HT1080 (cell line): ENCODE results near the gene PIEZO1. TPM values are rescaled to one million over a fixed set of nuclear protein-coding genes. Genes with fewer than 3 reads are reported as not detected.

Source experiments
- DNase-seq: peaks from one replicate; pipeline ENCODE4 v3.0.0-alpha.2; 2015; ENCODE audit warnings: low read depth
- total RNA-seq: library from RNA; depleted of rRNA; stranded (reverse); fragments of >200 nt; shearing (Covaris generic); gene quantifications from 2 replicates; pipeline ENCODE4 v1.2.3, GENCODE V29; 2014

The PIEZO1 gene
- total RNA-seq, 1 experiment from 2014 or later, result 159 TPM

DNA sequence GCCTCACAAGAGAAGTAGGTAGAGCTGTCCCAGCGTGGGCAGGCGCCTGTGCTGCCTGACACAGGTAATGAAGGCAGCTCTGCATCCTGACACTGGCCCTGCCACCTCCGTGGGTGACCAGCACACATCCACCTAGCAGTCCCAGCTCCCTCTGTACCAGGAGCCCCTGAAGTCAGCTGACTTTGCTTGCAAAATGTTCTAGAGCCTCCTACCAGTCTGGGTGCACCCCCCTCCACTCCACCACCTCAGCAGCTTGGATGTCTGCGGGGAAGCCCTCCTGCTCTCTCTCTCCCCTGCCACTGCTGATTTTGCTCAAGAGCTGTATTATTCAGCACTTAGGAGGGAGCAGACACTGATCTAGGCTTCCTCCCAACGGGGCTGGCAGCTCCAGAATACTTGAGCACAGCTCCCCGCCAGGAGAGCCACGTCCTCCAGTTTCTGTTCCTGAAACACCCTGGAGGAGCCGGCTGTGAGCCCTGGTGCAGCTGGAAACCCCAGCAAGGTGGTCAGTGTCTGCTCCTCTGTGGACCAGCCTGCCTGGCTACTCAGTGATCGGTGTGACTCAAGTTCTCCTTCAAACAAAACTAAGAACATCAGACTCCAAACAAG lies 79.8 kb downstream of the PIEZO1 start:
- no peak for DNase-seq

DNA sequence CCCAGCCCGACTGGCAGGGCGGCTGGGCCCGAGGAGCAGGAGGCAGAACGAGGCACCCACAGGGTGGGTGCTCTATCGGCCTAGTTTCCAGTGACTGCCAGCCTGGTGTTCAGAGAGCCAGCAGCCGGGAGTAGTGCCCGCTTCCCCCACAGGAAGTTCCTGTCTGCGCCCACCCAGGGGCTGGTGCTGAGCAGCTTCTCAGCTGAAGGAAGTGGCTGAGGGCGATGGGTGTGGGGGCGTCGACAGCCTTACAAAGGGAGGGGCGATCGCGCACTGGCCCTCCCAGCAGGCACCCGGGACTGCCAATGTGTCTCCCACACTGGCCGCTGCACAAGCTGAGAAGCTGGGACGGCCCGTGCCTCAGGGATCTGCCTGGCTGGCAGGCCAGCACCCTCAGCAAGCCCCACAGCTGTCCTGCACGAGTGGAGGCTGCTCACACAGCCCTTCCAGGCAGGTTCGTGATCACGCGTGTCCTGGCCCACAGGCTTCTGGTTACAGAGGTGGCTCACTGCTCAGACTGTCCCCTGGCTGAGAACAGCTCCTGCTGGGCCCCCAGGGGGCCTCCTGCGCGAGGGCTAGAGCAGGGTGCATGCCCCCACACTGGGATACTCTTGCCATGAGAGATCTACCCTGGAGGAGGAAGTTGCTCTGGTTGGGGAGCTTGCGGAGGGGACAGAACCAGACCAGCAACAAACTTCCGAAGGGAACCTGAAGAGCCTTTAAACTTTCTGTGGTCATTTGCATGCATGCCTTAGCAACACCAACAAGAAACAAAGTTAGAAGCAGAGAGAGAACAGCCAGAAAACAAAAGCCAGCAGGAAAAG lies 81.3 kb downstream of the PIEZO1 start:
- no peak for DNase-seq

DNA sequence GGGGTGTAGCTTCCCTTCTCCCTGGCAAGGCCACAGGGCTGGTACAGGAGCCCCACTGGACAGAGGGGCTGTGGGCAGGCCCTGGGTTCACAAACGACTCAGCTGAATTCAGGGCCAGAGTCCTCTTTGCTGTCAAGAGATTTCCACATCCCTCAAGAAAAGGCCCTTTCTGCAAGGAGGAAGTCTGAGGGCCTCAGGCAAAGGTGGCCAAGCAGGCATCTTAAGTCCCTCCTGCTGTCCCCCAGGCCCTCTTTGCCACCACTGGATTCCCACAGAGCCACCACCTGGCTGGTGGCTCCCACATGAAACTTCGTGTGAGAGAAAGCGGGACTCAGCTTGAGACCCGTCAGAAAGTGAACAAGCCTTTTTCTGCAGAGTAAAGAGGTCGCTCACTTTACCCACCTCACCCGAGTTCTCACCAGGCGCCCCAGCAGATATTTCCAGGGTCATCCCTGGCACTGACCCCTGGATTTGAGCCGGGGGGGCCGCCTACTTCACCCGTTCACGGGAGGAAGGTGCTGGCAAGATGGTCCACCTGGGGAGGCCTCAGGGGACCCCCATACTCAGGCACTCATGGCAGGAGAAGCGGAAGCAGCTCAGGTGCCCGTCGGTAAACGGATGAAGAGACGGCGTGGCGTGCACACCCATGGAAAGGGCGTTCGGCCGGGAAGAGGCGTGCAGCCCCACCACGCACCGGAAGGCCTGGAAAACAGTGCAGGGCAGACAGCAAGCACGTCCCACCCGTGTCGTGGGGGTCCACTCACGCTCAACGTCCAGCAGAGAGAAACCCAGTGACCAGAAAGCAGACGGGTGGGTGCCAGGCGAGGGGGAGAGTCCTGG lies 82.4 kb downstream of the PIEZO1 start:
- DNase-seq, result no peak

DNA sequence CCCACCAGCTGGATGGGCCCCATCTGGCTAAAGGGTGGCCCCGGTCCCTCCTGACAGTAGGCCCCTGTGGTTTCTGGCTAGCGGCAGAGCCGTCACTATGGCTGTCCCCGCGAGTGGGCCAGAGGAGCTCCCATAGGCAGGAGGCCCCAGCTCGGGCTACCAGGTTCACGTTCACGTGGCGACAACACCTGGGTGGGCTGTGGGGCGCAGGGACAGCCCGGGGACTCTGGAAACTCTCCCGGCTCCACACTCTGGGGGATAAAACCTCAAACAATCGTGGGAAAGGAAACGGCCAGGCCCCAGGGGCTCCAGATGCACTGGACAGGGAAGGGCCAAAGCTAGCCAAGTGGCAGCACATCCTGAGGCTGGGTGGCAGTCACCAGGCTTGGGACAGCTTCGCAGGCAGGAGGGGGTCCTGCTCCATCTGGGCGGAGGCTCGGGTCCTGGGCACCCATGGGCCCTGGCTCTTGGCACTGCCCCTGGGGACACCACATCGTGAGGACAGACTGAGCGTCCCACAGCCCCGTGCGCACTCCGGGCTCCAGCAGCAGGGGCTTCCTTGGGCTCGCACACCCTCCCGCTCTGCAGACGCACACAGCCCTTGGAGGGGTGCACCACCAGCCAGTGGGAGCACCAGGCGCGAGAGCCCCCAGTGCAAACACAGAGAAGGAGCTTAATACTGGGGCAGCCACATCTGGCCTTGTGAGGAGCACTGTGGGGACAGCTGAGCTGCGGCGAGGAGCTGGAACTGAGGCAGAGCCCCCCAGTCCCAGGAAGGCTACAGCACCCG lies 83.2 kb downstream of the PIEZO1 start:
- no peak for DNase-seq

DNA sequence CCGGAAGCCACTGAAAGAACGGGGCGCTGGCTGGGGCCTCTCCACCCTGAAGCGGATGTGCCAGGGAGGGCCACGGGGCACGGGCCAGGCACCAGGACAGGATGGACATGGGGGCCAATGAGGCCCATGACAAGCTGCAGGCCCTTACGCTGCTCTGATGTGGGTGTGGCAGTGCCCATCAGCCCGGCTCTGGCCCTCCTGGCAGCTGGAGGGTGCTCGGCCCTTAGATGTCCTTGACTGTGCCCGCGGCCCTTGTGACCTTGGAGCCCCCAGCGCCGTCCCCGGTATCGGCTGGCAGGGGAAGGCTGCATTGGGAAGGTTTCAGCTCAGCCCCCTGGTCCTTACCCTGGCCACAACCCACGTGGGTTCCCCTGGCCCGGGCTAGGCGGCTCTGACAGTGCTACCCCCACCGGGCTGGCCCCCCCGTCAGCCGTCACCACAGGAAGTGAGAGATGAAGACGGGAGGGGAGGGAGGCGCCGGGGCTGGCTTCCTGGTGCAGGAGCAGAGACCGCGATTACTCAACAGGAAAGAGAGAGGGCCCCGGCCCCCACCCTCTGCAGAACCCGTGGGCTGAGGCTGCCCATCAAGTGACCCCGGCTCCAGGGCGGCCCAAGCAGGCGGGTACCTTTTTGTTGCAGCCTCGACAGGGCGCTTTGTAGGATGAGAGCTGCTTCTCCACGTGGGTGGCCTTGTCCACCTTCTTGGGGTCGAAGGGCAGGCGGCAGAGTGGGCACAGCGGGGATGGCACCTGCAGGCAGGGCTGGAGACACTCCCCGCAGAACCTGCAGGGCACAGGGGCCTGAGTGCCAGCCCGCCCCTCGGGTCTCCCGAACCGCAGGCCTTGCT lies 84.2 kb downstream of the PIEZO1 start:
- DNase-seq, result peak; percentile 97

DNA sequence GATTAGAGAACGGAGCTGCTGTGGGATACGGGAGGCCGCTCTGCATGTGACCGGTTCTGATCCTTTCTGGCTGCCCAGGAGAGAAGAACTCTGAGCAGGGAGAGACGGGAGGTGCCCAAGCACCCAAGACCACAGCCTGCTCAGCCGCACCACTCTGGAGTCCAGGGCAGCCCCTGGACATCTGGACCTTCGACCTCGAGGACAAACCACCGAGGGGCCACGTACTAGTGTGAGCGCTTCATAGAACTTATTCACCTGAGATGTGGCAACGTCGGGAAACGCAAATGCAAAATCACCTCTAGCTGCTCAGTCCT lies 84.7 kb downstream of the PIEZO1 start:
- DNase-seq, result no peak

DNA sequence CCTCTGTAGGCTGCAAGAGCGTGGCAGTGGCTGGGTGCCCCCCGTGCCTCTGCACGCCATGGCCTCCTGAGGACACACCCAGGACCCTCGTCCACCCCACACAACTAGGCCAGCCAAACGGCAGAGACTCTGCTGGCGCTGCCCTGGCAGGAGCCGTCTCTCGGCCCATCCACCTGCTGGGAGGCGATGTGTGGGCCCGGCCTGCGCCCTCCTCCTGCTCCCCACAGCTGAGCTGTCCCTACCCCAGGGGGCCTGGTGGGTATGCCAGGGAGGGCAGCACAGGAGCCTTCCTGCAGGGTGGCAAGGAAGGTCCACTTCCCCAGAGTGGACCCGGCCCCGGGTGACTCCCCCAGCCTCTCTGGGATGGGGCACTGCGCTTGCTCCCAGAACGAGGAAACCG lies 85.8 kb downstream of the PIEZO1 start:
- no peak for DNase-seq

DNA sequence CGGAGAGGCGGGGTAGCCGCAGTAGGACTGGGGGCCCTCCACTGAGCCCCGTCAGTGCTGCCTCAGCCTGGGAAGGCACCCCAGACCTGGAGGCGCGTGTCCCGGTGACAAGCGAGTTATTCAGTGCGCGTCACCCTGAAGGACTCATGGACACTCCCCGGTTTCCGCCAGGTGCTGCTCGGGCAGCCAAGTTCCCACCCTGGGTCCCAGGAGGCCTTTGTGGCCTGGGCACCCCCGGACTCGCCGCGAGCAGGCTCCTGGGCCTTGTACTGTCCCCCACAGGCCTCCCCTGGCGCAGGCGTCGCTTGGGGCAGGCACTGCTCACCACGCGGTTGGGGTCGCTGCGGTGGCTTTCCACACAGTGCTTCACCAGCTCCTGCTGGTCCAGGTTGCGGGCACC lies 86.4 kb downstream of the PIEZO1 start:
- DNase-seq, result no peak

DNA sequence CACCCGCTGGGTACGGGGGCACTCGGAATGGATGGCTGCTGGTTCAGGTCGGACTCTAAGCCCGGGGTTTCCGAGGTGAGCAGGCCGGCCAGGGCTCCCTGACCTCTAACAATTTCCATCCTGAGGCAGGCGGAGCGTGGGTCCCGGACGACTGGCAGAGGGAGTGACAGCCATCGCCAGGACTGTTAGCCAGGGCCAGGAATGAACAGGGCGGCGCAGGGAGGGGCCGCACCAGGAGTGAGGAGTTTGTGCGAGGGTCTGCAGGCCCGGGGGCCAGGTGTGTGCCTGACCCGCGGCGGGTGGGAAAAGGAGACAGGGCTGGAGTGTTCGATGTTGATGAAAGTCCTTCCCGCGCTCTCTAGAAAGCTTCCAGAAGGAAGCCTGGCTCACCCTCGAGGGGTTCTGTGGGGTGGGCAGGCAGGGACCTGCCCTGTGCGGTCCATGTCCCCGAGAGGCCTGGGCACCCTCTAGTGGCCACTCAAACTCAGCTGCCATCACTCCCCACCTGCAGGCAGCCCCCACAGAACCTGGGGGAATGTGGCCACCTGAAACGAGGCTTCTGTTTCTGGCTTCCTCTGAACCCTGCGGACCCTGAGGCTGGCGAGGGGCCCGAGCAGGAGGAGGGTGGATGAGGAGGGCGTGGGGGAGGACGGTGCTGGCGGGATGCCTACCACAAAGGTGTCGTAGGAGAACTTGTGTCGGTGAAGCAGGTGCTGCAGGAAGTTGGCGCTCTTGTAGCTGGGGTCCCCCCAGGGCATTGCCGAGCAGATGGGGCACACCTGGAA lies 87.0 kb downstream of the PIEZO1 start:
- no peak for DNase-seq

DNA sequence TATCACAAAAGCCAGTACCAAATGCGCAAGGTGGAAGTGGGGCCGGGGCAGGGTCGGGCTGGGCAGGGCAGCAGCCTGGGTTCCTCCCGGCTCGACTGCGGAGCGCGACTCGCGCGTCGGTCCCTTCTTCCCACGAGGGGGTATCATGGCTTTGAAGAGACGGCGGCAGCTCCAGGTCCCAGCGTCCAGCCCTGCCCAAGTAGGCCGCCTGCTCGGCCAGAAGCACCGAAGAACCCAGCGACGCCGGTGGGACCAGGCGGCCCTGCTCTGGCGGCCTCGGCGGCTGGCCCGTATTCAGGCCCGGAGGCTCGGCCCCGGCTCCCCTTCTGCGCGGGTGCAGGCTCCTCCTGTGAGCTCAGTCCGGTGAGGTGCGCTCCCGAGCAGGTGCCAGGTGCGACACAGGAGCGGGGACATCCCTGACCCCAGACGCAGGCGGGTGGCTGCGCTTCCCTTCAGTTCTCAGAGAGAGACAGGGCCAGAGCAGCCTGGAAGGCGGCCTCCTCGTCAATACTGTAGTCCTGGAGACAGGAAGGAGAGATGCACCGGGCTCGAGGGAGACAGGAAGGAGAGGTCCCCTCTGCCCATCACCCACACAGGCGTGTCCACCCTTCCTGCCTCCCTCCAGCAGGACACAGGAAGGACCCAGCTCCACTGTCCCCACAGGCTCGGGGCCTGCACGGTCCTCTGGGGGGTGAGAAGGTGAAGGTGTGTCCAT lies 87.7 kb downstream of the PIEZO1 start:
- DNase-seq, result no peak

DNA sequence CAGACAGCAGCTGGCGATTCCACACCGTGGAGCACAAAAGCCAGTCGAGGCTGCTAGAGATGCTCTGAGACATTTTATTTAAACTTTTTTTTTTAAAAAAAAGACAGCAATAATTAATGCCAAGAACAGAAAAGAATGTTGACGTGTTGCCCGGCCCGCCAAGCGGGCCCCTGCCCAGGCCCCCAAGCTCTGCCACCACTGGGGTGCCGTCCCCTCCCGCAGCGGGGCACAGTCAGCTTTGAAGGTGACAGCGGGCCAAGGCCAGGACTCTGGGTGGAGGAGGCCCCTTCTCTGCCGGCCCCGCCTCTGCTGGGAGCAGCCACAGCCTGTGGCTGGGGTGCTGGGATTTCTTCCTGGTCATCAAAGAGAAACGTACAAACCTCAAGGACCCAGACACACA lies 88.6 kb downstream of the PIEZO1 start:
- DNase-seq, result no peak

DNA sequence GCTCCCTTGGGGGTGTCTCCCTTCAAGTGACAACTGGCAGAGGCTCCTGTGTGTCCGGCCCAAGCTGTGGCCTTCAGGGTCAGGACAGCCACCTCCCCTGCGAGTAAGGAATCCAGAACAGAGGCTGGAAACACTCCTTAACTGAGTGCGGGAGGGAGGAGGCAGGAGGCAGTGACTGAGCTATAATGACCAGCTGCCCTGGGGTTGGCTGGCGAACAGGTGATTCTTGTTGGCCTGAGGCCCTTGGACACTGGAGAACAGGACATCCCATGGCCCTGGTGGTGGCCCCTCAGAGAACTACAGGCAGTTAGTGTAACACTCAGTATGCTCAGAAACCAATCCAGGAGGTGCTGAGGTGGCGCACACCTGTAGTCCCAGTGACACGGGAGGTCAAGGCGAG lies 89.3 kb downstream of the PIEZO1 start:
- DNase-seq, result no peak

DNA sequence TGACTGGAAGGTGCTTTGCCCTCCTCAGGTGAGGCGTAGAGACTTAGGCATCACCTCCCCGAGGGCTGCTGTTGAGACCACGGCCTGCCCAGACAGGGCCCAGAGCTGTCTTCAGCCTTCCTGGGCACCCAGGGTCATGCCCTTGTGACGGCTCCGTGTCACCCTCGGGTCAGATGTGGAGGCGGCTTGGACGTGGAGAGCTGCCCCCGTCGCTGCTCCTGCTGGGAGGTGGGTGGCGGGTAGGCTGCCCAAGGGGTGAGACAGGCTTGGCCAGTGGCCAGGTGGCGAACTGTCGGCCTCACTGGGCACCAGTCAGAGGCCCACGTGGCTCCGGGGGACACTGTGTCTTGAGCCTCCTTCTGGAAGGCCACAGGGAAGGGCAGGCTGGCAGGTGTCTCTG lies 89.8 kb downstream of the PIEZO1 start:
- no peak for DNase-seq

DNA sequence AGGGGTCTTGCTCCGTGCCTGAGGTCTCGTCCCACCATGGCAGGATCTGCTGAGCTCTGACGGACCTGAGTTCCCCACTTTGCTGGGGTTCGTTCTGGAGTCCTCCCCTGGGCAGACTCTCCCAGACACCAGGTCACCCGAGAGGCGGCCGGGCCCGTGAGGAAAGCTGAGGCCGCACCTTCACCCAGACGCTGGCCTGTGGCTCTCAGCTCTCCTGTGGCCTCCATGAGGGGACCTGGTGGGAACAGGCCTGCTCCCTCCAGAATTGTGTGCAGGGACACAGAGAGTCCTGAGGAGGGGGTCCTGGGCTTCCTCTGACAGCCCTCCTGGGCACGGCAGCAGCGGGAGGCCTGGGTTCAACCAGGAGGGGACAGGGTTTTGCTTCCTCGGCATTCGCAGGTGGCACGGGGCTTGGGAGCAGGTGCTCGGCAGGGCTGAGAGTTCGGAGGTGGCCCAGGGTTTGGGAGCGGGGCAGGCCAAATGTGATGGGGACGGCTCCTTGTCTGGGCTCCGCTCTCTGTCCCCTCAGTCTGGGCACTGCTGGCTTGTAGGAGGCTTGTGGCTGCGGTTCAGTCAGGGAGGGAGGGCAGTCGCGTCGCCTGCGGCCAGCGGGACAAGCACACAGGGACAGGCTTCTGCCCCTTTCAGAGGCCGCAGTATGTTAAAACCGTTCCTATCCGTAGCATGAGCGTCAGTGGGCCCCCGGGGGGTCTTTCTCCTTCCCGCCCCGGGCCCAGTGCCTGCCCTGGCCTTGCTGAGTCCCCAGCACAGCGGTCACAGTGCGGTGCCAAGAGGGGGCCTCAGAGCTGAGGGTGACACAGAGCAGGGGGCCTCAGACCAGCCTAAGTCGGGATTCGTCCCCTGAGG lies 90.6 kb downstream of the PIEZO1 start:
- no peak for DNase-seq

DNA sequence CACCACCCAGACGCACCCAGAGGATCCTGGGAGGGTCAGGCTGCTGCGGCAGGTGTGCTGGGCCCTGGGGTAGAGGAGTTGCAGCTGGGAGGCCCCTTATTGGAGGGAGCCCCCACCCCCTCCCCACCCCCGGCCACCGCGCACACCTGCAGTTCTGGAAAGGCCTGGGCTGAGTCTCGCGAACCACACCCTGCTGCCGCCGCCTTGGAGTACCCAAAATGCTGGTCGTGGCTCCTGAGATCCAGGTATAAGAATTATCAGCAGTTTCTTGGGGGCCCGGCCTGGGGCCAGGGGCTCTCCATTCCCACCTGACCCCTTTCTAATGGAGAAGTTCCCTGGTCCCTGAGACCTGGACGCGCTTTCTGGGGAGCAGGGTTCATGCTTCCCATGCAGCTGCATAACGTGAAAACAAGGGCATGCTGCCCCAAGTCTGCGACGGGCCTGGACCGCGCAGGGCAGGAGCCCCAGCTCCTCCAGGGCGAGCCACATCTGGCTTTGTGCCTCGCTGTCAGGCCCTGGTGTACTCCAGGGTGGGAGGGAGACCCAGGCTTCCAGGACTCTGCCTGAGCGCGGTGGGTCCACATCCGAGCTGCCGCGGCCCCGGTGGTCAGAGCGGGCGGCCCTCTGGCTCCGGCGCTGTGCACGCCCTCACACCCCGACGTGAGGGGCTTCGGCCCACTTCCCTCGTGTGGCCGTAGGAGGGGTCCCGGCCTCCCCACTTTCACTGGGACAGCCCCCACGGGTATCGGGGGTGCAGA lies 91.4 kb downstream of the PIEZO1 start:
- DNase-seq, result no peak

DNA sequence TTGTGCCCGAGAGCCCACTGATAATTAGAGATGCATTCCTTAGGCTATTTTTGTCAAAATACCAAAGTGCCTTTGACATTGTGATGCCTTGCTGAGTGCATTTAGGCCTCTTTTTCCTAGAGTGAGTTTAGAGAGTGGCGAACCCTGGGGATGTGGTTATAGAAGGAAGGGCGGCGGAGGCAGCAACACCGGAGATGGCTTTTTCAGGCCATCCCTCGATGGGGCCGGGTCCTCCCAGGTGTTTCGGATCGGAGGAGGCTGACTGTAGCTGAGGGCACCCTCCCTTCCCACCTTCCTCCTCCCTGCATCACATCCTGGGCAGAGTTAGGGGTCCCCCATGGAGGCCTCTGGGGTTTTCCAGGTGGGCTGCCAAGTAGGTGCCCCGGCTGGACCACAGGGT lies 92.2 kb downstream of the PIEZO1 start:
- no peak for DNase-seq

DNA sequence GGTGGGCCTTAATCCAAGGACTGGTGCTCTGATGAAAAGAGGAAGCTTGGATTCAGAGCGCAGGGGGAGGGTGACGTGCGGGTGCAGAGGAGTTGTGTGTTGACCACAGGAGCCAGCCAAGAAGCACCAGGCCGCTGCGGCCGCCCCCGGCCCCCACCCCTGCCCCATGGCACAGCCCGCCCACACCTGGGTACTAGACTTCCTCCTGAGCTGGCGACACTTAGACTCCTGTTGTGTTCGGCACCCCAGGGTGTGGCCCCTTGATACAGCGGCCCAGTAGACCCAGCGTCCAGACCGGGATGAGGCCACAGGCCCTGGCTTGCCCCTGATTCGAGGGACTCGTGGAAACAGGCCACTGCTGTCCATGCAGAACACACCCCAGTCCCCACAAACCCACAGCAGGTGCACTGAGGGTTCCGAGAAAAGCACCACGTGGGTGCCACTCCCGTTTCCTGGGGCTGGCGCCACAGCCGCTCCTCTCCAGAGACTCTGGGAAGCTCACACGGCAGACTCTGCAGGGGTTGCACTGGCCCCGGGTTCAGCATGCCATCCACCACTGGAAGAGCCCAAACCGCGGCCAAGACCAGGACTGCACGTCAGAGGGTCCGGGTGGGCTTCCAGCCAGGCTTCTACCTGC lies 93.0 kb downstream of the PIEZO1 start:
- DNase-seq, result no peak
